Tibial nerve (tissue), 4 donors: Measurements from ENCODE around the gene TMEM198.

Experiments
- CTCF ChIP-seq, 5 experiments: fragments of 200-600 bp in 3 of 5; fragments of 450-650 bp in 2 of 5; sonication (generic) in 3 of 5; IDR thresholded peaks; one replicate each; pipeline ENCODE4 v1.5.1; 2016 to 2019; ENCODE audit warnings: antibody characterized with exemption in 5 of 5, mild to moderate bottlenecking in 3 of 5, moderate library complexity in 2 of 5
- EP300 ChIP-seq, 2 donors: sonication (generic); formaldehyde crosslinking; IDR thresholded peaks; one replicate each; pipeline ENCODE4 v1.6.1; 2017; ENCODE audit warnings: antibody characterized with exemption in 2 of 2, mild to moderate bottlenecking in 1 of 2
- POLR2A ChIP-seq, 2 donors: fragments of 450-650 bp; IDR thresholded peaks; one replicate each; pipeline ENCODE4 v1.6.1; 2017; ENCODE audit warnings: antibody characterized with exemption in 2 of 2, mild to moderate bottlenecking in 2 of 2, moderate library complexity in 2 of 2

- TF ChIP-seq CTCF (IDR thresholded peaks at IDR 0.05) (no peak), EP300 (IDR thresholded peaks at IDR 0.05) (no peak), POLR2A (IDR thresholded peaks at IDR 0.05) (no peak)
Observed at GRCh38 chr2:219522111-219523030, 21.5 kb upstream of the TMEM198 start.
